CD4-positive, alpha-beta T cell treated with Interleukin-4 for 4 hours (primary cell): Measurements from ENCODE around the gene USHBP1.

Experiments used
- DNase-seq: peaks from one replicate; pipeline ENCODE4 v3.0.0-alpha.2; 2020

USHBP1 gene

DNA sequence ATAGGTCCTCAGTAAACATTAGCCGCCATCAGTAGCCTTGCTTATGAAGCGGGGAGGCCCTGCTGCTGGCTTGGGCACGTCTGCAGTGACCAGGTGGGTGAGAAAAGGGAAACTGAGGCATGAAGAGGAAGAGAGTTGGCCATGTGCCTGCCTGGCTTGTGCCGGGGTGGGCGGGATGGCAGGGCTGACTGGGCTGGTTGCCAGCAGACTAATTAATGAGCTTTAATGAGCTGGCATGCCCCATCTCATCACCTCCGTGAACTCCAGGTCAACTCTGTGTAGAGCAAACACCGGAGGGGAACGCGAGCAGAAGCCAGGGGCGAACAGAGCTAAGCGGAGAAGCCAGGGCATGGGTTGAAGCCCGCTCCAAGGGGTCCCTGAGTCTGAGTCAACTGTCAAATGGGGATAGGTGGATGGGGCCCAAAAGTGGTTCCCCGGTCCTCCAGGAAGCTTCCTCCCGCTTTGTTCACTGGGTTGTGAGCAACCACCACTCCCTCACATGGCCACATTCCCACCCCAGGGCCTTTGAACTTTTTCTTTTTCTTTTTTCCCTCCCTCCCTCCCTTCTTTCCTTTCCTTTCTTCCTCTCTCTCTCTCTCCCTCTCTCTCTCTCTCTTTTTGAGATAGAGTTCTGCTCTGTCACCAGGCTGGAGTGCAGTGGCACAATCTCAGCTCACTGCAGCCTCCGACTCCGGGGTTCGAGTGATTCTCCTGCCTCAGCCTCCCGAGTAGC is 27.6 kb downstream of the USHBP1 start:
- DNase-seq, result no peak

DNA sequence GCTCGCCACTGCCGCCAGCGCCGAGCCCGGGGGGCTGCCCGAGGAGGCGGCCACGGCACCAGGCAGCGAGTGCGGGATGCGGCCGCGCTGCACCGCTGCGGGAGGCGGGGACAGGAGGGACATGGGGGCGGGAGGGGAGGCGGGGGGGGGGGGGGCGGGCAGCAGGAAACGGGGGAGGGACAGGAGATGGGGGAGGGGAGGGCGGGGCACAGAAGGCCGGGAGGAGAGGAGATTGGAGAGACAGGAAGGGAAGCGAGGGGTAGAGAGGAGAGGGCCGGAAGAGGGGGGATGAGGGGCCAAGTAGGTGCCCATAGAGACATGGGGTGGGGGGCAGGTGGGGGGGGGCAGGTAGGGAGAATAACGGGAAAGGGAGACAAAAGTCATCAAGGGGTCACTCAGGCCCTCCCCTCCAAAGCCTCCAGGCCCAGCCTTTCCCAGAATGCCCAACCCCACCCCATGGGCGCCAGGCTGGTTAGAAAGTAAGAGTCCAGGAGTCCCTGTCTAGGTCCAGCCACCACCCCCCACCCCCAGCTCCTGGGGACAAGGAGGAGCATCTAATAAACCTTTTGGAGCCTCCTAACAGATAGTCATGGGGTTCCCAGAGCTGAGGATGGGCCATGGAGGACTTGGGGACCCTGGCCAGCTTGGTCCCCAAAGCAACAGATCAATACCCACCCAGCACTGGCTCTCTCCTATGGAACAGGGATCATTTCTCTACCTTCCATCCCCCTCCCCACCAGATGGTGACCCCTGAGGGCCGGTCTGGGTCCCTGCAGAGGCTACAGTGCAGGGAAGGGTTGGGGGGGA is 28.4 kb downstream of the USHBP1 start:
- DNase-seq, result no peak

DNA sequence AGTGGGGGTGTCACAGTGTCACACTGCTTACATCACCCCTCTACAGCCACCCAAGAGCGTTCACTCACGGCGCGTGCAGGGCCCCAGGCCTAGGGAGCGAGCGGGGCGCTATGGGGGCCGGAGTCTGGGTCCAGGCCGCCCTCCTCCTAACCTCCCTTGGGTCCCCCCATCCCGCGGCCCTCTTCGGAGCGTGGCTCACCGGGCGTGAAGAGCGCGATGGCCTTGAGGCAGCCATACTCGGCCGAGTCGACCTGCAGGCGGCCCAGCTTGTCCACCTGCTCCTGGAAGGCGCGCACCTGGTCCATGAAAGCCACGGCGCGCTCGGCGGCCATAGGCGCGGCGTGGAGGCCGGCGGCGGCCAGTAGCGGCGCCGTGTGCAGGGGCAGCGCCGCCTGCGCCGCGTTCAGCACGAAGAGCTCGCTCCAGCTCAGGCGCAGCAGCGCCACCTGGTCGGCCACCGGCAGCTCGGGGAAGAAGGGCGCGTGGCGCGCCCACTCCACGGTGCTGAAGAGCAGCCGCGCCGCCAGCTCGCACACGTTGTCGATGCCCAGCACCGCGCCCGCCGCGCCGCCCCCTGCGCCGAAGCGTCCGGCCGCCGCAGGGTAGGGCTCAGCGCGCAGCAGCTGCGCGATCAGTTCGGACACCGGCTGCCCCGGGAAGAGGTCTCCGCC is 29.1 kb downstream of the USHBP1 start:
- DNase-seq, result peak; percentile 67

DNA sequence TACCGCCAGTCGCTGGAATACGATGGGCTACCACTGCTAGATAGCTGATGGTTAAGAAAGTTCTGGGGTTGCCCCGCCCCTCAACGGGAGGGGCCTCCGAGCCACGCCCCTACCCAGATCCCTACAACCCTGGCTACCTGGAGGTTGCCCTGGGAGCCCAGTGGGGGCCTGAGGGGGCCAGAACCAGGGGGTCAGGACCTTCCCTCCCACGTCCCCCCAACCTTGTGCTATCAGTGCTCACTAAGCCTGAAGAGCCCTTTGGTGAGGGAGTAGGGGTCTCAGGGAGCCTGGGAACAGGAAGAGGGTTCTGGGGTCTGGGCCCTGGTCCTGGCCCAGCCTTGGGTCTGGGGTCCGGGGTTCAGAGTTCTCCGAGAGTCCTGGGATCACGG is 29.6 kb downstream of the USHBP1 start:
- peak; percentile 38 for DNase-seq

DNA sequence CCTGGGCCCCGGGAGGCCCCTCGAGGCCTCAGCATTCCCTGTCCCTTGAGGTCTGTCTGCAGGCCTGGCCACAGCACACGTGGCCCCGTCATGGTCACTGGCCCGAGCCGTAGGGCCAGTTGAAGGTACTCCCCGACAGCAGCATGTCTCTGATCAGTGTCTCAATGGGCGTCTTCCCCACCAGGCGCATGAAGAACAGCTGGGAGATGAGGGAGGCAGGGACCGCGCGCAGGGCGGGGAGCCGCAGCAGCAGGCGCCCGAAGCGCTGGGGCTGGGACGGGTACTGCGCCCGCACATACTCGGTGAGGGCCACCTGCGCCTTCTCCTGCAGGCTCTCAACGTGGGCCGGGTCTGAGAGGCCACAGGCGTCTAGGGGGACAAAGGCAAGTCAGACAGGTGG is 32.3 kb downstream of the USHBP1 start:
- DNase-seq, result no peak

DNA sequence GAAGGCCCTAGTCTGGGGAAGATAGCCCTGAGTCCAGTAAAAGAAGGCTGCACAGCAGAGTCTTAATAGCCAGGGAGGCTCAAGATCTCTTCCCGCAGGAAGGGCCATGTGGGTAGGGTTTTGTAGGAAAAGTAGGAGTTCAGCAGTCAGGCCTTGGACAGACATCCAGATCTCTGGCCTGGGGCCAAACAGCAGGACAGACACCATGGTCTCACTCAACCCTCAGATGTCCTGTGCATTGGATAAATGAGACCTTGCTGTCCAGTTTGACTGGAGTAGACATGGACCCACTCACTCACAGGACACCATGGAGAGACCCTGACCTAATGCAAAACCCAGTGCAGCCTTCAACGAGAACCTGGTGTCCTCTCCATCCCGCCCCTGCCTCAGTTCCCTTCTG is 34.7 kb downstream of the USHBP1 start:
- no peak for DNase-seq

DNA sequence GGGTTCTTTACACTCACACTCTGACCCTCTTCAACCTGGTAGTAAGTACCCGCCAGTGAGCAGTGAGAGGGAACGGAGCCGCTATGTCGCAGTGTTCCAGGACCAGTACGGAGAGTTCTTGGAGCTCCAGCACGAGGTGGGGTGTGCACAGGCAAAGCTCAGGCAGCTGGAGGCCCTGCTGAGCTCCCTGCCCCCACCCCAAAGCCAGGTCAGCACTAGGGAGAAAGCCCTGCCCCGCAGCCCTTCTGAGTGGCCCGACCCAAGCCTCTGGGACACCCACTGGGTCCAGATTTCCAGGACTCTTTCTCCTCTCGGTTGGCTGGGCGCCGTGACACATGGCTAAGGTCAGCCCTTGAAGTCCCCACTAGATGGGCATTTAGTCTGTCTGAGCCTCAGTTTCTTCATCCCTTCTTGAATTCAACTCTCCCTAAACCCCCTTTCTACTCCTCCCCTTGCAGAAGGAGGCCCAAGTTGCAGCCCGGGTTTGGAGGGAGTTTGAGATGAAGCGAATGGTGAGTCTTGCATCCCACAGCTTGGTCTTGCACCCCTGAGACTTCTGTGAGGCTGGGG is 36.7 kb downstream of the USHBP1 start:
- DNase-seq, result no peak

DNA sequence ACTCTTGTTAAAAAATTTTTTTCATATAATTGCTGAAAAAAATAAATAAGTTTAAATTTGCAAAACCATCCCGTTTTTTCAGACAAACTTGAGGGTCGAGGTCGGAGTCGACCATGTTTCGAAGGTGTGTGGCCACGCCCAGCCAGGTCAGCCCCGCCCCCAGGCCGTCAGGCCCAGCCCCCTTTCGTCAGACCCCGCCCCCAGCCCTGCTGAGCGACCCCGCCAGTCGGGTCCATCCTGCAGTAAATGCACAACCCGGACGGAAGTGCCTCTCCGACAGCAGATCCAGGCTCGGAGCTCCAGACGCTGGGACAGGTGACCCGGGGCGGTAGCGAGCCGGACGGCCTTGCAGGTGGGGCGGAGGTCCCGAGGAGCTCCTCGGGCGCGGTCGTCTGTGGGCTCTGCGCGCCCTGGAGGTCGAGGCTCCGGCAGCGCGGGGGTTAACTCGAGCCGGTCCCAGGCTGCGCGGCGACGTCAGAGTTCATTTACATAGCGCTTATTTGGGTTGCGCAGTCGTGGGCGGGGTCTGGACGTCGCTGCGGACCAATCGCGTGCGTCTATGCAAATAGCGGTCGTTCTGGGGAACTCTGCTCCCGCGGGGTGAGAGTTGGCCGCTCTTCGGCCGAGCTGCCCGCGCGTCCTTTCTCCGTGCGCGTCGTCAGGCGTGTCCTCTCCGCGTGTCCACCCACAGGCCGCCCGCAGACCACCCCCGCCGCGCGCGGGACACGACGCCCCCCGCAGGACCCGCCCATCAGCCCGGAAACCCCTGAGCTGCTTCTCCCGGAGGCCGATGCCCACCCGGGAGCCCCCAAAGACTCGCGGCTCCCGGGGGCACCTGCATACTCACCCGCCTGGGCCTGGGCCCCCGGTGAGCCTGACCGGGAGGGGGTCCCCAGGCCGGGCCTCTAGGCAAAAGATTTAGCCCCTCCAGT is 38.3 kb downstream of the USHBP1 start, which contains the start of gene OCEL1:
OCEL1 (plus strand) TSS at position 225 of the 932 bp plus-strand sequence; CDS start at position 247, 22 bp downstream.
- peak; percentile 96 for DNase-seq

DNA sequence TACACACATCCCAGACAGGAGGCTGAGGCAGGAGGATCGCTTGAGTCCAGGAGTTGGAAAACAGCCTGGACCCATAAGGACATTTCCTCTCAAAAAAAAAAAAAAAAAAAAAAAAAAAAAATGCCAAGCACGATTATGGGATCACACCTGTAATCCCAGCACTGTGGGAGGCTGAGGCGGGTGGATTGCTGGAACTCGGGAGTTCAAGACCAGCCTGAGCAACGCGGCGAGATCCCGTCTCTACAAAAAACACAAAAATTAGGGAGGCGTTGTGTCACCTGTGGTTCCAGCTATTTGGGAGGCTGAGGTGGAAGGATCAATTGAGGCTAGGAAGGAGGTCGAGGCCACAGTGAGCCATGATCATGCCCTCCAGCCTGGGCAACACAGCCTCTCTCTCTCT is 39.5 kb downstream of the USHBP1 start:
- no peak for DNase-seq

DNA sequence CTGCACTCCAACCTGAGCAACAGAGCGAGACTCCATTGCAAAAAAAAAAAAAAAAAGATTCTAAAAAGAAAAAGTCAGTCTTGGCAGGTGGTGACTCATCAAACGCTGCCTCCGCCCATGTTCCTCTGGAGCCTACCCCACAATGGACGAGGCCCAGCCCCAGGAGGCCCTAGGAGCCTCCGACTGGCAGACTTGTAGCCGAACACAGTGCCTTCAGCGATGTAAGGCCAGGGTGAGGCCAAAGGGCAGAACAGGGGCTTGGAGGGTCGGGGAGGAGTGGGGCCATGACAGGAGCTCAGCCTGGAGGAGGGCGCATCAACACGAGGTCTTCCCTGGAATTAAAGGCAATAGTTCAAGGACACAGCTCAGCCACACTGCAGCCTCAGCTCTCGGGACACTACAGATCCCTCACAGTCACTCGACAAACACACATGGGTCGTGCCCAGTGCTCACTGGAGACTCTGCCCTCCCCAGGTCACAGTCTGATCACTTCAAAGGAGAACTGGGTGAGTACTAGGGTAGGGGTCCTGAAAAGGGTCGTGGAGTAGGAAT is 44.3 kb downstream of the USHBP1 start:
- peak; percentile 31 for DNase-seq

DNA sequence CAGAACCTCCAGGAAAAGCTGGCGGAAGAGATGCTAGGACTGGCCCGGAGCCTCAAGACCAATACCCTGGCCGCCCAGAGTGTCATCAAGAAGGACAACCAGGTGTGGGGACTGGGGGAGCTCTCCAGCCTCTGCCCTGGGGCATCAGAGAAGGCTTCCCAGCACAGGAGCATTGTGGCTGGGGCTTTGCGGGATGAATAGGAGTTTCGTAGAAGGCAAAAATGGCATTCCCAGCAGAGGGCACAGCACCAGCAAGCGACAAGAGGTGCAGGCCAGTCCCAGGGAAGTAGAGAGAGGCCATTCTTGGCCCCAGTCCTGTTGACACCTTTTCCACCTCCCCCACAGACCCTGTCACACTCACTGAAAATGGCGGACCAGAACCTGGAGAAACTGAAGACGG is 45.3 kb downstream of the USHBP1 start:
- DNase-seq, result no peak

DNA sequence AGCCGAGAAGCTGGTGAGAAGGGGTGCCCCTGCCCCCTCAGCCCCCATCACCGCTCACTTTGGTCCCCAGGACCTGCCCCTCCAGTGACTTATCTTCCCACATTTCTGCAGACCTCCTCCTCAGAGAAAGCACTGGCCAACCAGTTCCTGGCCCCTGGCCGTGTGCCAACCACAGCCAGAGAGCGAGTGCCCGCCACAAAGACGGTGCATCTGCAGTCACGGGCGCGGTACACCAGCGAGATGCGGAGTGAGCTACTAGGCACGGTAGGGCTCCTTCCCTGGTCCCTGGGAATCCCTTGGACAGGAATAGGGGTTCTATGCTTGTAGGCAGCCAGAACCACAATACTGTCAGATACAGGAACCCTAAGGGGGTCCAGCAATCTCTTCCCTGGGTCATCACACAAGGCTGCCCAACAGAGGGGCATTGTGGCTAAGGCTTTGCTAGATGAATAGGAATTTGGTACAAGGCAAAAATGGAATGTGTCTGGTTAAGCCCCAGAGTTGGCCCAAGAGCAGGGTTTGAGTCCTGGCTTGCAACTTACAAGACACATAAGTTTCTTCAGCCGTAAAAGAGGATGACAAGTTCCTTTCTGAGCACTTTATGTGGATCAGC is 48.4 kb downstream of the USHBP1 start:
- DNase-seq, result no peak

DNA sequence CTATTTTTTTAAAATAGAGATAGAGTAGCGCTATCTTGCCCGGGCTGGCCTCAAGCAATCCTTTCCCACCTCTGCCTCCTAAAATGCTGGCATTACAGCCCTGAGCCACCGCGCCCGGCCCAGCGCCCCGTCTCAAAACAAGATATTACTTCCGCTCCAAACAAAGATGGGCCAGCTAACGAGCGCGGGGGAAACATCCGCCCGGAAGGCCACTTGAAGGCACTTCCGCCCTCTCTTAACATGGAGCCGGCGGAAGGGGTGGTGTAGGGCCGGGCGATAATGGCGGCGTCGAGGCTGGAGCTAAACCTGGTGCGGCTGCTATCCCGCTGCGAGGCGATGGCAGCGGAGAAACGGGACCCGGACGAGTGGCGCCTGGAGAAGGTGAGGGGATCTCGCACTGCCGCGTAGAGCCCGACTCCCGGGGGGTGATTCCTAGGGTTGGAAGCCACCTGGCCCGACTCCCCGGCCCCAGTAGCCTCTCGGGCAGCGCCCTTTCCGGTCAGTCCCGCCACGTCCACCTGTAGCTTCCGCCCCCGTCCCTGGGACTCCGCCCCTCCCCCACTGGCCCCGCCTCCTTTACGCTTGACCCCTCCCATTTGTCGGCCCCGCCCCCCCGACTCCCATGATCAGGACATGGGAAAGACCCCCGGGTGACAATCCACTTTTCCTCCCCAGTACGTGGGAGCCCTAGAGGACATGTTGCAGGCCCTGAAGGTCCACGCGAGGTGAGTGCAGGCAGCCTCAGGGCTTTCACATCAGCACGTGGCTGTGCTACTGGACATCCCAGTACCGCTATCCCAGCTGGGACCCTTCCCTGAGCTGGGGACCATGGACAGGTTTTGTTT is 49.2 kb downstream of the USHBP1 start, which contains the start of gene USE1:
USE1 (plus strand) TSS at position 231 of the 845 bp plus-strand sequence; CDS start at position 280, 49 bp downstream.
- peak; percentile 90 for DNase-seq

DNA sequence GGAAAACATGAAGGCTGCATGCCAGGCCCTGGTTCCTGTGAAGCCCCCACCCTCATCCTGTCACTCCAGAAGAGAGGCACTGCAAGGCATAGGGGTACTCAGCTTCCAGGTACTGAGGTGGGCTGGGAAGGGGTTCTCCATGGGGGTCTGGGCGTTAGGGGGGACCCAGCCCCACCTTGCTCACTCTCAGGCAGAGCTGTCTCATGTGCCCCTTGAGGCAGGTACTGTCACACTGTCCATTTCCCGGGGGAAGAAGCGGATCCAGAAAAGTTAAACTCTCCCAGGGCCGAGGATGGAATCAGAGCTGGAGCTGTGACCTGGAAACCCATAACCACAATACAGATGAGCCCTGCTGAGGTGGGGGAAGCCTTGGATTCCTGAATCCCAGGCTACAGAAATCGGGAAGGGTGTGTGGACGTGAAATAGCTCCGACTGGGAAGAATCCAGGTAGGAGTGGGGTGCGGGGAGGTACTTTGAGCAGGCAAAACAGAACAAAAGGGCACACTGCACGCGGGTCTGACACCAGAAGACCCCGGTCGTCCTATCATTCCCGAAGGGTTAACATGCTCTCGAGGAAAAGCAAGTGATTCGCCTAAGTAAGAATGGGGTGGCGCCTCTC is 49.9 kb downstream of the USHBP1 start:
- no peak for DNase-seq

DNA sequence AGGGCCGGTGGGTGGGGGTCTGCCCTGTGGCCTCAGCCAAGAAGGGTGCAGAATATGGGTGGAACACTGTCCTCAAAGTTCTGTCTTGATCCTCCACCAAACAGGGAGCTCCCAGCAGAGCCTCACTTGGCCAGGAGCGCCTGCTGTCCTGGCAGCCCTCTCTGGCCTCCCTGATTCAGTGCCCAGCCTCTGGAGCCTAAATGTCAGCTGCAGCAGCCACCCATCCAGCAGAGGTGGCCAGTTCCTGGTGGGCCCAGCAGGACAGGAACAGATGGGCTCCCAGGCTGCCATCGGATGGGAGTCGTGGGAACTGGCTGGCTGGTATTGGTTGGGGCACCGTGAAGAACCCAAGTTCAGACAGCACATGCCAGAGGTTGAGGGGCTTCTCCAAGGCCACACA is 51.2 kb downstream of the USHBP1 start:
- DNase-seq, result no peak

DNA sequence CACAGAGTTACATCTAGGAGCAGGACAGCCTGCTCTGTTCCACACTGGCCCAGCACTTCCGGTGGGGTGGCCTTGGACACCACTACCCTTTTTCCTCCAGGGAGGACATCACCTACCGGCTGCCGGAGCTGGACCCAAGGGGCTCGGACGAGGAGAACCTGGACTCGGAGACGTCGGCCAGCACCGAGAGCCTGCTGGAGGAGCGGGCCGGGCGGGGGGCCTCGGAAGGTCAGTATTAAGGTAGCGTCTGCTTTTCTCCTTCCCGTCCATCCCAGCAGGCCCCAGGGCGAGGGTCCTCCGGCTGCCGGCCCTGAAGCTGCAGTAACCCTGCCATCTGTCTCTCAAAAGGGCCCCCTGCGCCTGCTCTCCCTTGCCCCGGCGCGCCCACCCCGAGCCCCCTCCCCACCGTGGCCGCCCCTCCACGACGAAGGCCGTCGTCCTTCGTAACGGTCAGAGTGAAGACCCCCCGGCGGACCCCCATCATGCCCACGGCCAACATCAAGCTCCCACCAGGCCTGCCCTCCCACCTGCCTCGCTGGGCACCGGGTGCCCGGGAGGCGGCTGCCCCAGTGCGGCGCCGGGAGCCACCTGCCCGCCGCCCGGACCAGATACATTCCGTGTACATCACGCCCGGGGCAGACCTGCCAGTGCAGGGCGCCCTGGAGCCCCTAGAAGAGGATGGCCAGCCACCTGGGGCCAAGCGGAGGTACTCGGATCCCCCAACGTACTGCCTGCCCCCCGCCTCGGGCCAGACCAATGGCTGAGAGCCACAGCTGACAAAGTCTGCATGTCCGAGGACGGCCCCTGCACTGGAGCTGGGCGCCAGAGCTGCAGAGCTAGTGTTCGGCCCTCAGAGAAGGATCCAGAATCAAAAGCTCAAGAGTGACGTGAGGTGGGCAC is 52.7 kb downstream of the USHBP1 start:
- no peak for DNase-seq

DNA sequence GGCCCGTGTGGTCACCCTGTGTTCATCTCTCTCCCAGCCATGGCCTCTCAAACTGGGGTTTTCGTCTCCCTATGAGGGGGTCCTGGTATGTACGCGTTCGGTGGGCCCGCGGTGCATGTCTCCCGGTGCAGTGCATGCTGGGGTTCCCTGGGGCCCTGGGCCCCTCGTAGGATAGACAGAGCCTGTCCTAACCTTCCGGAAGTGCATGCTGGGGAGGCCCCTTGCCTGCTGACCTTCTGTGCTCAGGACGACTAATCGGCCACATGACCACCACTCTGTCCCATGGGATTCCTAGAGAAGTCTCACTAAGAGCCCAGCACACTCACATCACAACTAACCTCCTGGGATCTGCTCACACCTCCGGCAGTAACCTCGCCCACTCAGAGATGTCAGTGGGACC is 54.2 kb downstream of the USHBP1 start:
- DNase-seq, result no peak

DNA sequence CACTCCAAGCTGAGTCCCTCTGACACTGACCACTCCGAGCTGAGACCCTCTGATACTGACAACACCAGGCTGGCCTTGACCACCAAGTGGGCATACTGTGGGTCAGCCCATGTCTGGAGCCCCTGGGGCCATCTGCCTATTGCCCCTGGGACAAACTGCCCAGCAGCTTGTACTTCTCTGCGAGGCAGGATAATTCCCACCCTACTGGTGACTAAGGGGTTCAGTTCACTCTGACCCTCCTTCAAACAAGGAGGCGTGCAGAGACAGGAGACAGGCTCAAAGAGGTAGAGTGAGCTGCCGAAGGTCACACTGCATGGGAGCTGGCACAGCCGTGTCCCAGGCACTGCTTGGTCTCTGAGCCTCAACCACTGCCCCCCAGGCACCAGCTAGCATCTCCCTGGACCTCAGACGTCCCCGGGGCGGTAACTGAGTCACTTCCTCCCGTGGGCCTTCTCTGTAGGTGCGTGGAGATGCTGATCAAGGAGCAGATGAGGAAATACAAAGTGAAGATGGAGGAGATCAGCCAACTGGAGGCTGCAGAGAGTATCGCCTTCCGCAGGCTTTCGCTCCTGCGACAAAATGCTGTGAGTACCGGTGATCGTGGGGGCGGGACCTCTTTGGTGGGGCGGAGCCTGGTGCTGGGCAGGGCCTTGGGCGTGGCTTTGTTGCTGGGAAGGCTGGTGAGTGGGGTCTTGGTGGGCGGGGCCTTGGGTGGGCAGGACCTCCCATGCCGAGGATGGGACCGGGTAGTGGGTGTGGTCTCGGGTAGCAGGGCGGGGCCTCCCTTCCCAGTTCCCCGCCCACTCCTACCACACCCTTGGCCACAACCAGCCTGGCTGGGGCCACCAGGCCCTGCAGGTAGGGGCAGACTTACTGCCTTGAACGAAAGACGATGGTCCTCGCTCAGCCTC is 55.2 kb downstream of the USHBP1 start:
- no peak for DNase-seq
